Activated T-cell treated with anti-CD3 and anti-CD28 coated beads, Interleukin-2, amount 50 U/mL, for 4 hours (primary cell): ENCODE measurements around the gene CRHR1. TPM values are rescaled to one million over a fixed set of nuclear protein-coding genes. Genes with fewer than 3 reads are reported as not detected.

ENCODE experiments used
- ATAC-seq, 2 donors: fragments of 200-7000 bp; cut with Tn5 transposase; one replicate each; pipeline ENCODE4 v1.10.0; 2021
- DNase-seq: peaks from one replicate; pipeline ENCODE4 v3.0.0-alpha.2; 2020
- H3K27me3 Mint-ChIP-seq: one replicate; pipeline ENCODE4 v1.8.0; 2021; ENCODE audit warnings: low read depth, mixed read lengths
- H3K36me3 Mint-ChIP-seq: one replicate; pipeline ENCODE4 v1.8.0; 2022; ENCODE audit warnings: mixed read lengths; ENCODE audit not compliant: insufficient read depth
- H3K4me1 Mint-ChIP-seq: one replicate; pipeline ENCODE4 v1.8.0; 2021; ENCODE audit warnings: low read depth, mixed read lengths
- H3K4me3 Mint-ChIP-seq: one replicate; pipeline ENCODE4 v1.8.0; 2021; ENCODE audit warnings: mild to moderate bottlenecking, moderate library complexity, mixed read lengths
- H3K9me3 Mint-ChIP-seq: one replicate; pipeline ENCODE4 v1.8.0; 2021; ENCODE audit warnings: mixed read lengths
- total RNA-seq, 3 donors: library from RNA; stranded (reverse); gene quantifications; one replicate each; pipeline ENCODE4 v1.2.1, GENCODE V29; 2021

CRHR1 gene
- total RNA-seq, 3 donors from 2014 or later, result not detected

DNA sequence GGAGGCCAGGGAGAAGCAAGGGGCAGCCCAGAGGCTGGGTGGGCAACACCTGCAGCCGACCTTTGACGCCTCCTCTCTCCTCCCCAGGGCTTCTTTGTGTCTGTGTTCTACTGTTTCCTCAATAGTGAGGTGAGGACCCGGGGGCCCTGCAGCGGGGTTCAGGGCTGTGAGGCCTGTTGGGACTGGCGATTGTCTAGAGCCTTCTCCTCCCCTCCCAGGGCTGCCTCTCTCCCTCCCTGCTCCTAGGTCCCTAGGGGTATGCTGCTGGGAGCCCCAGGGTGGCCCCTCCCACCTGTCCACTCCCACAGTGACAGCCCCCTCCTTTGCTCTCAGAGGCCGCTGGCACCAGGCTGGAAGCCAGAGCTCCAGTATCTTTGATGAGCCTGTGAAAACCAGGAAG, 49.8 kb downstream of the CRHR1 start:
- H3K9me3 Mint-ChIP-seq, result no peaks in the 10 kb centered on the region

DNA sequence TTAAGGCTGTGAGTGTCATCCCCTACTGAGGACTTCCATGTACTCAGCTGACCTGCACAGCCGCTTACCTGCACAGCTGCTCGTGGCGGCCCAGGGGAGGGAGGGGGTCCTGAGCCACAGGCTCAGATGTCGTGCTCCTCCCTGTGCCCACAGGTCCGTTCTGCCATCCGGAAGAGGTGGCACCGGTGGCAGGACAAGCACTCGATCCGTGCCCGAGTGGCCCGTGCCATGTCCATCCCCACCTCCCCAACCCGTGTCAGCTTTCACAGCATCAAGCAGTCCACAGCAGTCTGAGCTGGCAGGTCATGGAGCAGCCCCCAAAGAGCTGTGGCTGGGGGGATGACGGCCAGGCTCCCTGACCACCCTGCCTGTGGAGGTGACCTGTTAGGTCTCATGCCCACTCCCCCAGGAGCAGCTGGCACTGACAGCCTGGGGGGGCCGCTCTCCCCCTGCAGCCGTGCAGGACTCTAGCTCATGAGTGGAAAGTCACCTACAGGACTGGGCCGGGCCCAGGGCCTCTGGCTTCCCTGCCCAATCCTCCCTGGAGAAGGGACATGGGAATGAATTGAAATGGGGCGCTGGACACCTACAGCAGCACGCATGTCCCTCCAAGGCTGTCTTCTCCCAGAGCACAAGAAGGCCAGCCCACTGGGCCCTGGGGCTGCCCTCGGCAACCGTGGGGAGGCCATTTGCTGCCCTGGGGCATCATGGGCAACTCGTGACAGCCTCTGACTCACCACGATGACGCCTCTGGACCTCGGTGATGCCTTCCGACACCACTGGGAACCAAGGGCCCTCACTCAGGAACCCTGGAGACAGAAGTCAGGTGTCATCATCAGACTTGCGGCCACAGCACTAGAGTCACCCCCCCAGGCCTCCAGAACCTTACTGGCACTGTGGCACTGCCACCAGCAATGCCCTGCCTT, 50.6 kb downstream of the CRHR1 start:
- H3K27me3 Mint-ChIP-seq, result peaks cover 4% of the 10 kb centered on the region
- no peaks in the 10 kb centered on the region for H3K4me1 Mint-ChIP-seq
- H3K36me3 Mint-ChIP-seq, result no peaks in the 10 kb centered on the region
- no peak for DNase-seq
- H3K4me3 Mint-ChIP-seq, result no peak overlapping the region
- H3K9me3 Mint-ChIP-seq, result no peaks in the 10 kb centered on the region
- ATAC-seq, result no peak

More for the DNA sequence above, 49.8 kb downstream of the CRHR1 start:
- peaks cover 9% of the 10 kb centered on the region for H3K27me3 Mint-ChIP-seq
- no peaks in the 10 kb centered on the region for H3K4me1 Mint-ChIP-seq
- no peaks in the 10 kb centered on the region for H3K36me3 Mint-ChIP-seq
- DNase-seq, result no peak
- no peak for ATAC-seq
- H3K4me3 Mint-ChIP-seq, result no peak overlapping the region

DNA sequence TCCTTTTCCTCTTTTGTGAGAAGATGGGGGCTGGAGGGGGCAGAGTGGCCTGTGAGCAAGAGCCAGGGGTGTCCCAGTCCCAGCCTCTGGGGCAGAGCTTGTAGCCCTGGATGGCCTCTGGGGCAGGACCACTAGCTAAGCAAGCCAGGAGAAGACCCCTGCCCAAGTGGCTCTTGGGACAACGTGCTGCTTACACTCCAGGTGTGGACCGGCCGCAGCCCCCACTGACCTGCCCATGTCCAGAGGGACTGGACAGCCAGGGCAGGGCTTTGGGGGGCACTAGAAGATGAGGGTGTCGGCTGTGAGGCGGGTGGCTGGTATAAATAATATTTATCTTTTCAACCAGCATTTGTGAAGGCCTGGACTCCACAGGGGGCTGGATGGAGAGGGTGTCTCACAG, 51.4 kb downstream of the CRHR1 start:
- DNase-seq (no peak), ATAC-seq (no peak)
- Mint-ChIP-seq H3K4me3 (no peak overlapping the region), H3K27me3 (peaks cover 4% of the 10 kb centered on the region), H3K36me3 (no peaks in the 10 kb centered on the region), H3K4me1 (no peaks in the 10 kb centered on the region), H3K9me3 (no peaks in the 10 kb centered on the region)

GRCh38 chr17:45836047-45837044, 52.2 kb downstream of the CRHR1 start:
- Mint-ChIP-seq H3K27me3 (peaks cover 4% of the 10 kb centered on the region), H3K4me1 (no peaks in the 10 kb centered on the region), H3K9me3 (no peaks in the 10 kb centered on the region), H3K36me3 (no peaks in the 10 kb centered on the region), H3K4me3 (no peak overlapping the region)
- DNase-seq, result no peak
- ATAC-seq, result no peak

GRCh38 chr17:45837187-45837586, 53.1 kb downstream of the CRHR1 start:
- Mint-ChIP-seq H3K9me3 (no peaks in the 10 kb centered on the region), H3K4me3 (no peak overlapping the region), H3K36me3 (no peaks in the 10 kb centered on the region), H3K4me1 (no peaks in the 10 kb centered on the region), H3K27me3 (peaks cover 4% of the 10 kb centered on the region)
- no peak for ATAC-seq
- DNase-seq, result no peak

DNA sequence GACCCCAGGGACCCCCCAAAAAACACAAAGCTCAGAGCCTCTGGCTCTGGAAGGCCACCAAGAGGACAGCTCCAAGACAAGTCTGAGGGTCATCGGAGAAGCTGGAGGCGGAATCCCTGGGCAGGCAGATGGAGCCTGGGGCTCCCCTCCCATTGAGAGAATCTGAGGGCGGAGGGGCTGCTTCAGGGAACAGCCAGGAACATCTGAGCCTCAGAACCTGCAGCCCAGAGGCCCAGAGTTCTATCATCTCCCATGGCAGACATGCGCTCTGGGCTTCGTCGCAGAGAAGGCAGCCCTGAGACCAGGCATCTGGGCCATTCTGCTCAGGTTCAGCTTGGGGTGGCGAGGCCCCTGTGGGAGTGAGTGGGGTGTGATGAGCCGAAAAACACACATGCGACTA, 53.5 kb downstream of the CRHR1 start:
- H3K9me3 Mint-ChIP-seq, result no peaks in the 10 kb centered on the region
- no peaks in the 10 kb centered on the region for H3K36me3 Mint-ChIP-seq
- ATAC-seq (no peak), DNase-seq (no peak)
- H3K27me3 Mint-ChIP-seq, result peaks cover 4% of the 10 kb centered on the region
- no peaks in the 10 kb centered on the region for H3K4me1 Mint-ChIP-seq
- H3K4me3 Mint-ChIP-seq, result no peak overlapping the region

DNA sequence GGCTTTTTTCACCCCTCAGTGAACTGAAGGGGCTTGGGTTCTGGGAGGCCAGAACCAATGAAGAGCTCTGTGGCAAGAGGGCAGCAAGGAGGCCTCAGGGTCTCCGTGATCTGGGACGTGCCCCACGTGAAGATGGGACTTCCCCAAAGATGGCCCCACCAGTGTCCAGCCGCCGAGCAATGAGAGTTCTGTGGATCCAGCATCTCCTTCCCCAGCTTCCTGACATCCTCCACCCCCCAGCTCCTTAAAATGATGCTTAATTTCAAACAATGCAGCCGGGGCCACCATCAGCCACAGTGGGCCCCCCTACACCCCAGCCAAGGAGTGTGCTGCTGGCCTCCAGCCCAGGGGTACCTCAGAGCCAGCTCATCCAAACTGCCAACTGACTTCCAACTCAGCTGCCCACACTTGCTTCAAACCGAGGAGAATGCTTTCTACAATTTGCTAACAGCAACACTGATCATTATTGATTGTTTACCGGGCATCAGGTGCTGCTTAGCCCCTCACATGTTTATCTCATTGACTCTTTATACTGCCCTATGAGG, 54.7 kb downstream of the CRHR1 start:
- no peaks in the 10 kb centered on the region for H3K4me1 Mint-ChIP-seq
- H3K27me3 Mint-ChIP-seq, result peaks cover 2% of the 10 kb centered on the region
- DNase-seq (no peak), ATAC-seq (no peak)
- H3K4me3 Mint-ChIP-seq, result no peak overlapping the region
- H3K9me3 Mint-ChIP-seq, result no peaks in the 10 kb centered on the region
- H3K36me3 Mint-ChIP-seq, result no peaks in the 10 kb centered on the region

DNA sequence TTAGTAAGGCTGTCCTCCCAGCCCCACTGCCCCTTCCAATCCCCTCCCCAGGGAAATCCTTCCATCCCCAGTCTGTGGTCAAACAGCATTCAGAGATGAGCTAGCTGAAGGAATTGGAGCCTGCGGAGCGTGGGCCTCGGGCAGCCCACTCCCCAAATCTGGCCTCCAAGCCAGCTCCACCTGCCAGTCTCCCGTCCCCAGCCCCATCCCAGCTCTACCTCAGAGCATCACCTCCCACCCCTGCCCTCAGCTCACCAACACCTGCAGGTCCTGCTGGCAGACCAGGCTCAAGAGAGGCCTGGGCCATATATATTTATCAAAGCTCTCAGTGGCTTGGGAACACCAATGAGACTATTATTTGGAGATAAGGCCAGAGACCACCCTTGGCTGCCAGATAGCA, 55.3 kb downstream of the CRHR1 start:
- Mint-ChIP-seq H3K27me3 (peaks cover 2% of the 10 kb centered on the region), H3K9me3 (no peaks in the 10 kb centered on the region), H3K4me1 (no peaks in the 10 kb centered on the region), H3K36me3 (no peaks in the 10 kb centered on the region), H3K4me3 (no peak overlapping the region)
- no peak for DNase-seq
- ATAC-seq, result no peak

- ATAC-seq, result no peak
Observed at GRCh38 chr17:45841186-45841585, 57.1 kb downstream of the CRHR1 start.

DNA sequence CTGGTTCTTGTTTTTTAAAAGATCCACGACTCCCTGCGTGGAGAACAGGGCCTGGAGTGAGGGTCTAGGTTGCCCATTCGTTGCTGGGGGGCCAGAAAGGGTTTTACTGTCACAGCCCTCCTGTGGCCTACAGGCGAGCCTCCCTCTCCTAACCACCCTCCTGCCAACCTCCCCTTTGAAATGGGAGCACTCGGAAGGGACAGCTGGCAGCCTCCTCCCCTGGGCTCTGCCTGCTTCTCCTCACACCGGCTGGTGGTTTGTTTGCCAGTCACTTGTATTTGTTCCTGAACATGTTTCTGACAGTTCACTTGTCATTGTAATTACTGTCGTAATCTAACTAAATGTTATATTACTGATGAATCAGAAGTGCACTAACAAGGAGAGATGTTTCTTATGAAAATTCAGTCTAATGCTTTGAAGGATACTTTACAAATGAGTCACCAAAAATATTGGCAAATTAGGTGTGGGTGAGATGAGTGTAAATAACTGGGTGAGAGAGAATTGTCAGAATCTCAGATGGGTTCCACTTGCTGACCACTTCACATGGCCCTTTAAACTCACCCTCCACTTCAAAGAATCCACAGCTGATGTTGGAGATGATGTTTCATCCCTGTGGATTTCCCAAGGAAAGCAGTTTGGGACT, 57.9 kb downstream of the CRHR1 start:
- Mint-ChIP-seq H3K9me3 (no peaks in the 10 kb centered on the region), H3K27me3 (no peaks in the 10 kb centered on the region), H3K4me1 (no peaks in the 10 kb centered on the region), H3K4me3 (no peak overlapping the region), H3K36me3 (no peaks in the 10 kb centered on the region)
- DNase-seq (no peak), ATAC-seq (no peak)

More at GRCh38 chr17:45841186-45841585, 57.1 kb downstream of the CRHR1 start:
- Mint-ChIP-seq H3K4me1 (no peaks in the 10 kb centered on the region), H3K27me3 (no peaks in the 10 kb centered on the region), H3K9me3 (no peaks in the 10 kb centered on the region), H3K36me3 (no peaks in the 10 kb centered on the region), H3K4me3 (no peak overlapping the region)
- DNase-seq, result no peak

DNA sequence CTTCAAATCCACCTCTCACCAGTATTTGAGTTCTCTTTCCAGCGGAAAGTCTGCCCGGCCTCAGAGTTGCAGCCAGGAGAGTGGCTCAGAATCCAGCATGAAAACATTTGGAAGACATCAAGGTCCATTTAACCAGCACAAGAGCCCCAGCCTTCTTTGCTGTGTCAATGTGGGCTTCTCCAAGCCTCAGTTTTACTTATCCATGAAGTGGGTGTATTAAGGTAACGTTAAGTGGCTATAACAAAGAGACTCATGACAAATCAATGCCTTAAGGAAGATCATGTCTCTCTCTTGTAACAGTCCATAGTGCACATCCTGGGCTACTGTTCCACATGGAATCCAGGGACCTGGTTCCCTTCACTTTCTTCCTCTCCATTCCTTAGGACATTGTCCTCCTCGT, 59.6 kb downstream of the CRHR1 start:
- Mint-ChIP-seq H3K4me1 (no peaks in the 10 kb centered on the region), H3K4me3 (no peak overlapping the region), H3K36me3 (no peaks in the 10 kb centered on the region), H3K9me3 (no peaks in the 10 kb centered on the region), H3K27me3 (no peaks in the 10 kb centered on the region)
- no peak for ATAC-seq
- no peak for DNase-seq

DNA sequence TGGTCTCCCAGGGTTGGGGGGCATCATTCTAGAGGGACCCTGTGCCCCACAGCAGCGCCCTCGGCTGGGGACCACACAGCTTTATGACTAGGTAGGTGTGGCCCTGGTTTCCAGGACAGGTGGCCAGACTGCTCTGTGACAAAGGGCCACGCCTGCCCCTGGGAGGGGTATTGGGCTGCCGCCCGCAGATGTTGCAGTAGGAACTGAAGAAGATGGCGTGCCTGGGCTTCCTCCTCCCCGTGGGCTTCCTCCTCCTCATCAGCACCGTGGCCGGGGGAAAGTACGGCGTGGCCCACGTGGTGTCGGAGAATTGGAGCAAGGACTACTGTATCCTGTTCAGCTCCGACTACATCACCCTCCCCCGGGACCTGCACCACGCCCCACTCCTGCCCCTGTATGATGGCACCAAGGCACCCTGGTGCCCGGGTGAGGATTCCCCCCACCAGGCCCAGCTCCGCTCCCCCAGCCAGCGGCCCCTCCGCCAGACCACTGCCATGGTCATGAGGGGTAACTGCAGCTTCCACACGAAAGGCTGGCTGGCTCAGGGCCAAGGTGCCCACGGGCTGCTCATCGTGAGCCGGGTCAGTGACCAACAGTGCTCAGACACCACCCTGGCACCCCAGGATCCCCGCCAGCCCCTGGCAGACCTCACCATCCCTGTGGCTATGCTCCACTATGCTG, 60.7 kb downstream of the CRHR1 start, which contains the start of gene SPPL2C:
SPPL2C (plus strand) TSS at position 187 of the 681 bp plus-strand sequence; CDS start at position 213, 26 bp downstream.
- Mint-ChIP-seq H3K4me1 (no peaks in the 10 kb centered on the region), H3K36me3 (no peaks in the 10 kb centered on the region), H3K9me3 (no peaks in the 10 kb centered on the region), H3K4me3 (no peak within 1 kb of the TSS), H3K27me3 (no peaks in the 10 kb centered on the region)
- DNase-seq (no peak), ATAC-seq (no peak)

DNA sequence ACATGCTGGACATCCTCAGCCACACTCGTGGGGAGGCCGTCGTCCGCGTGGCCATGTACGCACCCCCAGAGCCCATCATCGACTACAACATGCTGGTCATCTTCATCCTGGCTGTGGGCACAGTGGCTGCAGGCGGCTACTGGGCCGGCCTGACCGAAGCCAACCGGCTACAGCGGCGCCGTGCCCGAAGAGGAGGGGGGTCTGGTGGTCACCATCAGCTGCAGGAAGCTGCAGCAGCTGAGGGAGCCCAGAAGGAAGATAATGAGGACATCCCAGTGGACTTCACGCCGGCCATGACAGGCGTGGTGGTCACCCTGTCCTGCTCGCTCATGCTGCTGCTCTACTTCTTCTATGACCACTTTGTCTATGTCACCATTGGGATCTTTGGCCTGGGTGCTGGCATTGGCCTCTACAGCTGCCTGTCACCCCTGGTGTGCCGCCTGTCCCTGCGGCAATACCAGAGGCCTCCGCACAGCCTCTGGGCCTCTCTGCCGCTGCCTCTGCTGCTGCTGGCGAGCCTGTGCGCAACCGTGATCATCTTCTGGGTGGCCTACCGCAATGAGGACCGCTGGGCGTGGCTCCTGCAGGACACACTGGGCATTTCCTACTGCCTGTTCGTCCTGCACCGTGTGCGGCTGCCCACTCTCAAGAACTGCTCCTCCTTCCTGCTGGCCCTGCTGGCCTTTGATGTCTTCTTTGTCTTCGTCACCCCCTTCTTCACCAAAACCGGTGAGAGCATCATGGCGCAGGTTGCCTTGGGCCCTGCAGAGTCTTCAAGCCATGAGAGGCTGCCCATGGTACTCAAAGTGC, 61.5 kb downstream of the CRHR1 start:
- DNase-seq (no peak), ATAC-seq (no peak)
- Mint-ChIP-seq H3K4me3 (no peak overlapping the region), H3K36me3 (no peaks in the 10 kb centered on the region), H3K4me1 (no peaks in the 10 kb centered on the region), H3K27me3 (no peaks in the 10 kb centered on the region), H3K9me3 (no peaks in the 10 kb centered on the region)
